Gastrocnemius medialis (tissue), 4 donors: ENCODE results near the gene BORCS6. TPM values are rescaled to one million over a fixed set of nuclear protein-coding genes. Genes with fewer than 3 reads are reported as not detected.

ENCODE experiments used
- ATAC-seq, 2 donors: fragments of 150-250 bp; one replicate each; pipeline ENCODE4 v1.9.1; 2016
- DNase-seq, 2 donors: peaks; one replicate each; pipeline ENCODE4 v3.0.0-alpha.2; 2019
- H3K27ac ChIP-seq, 4 donors: fragments of 200-600 bp; sonication (generic); 1 replicate in 1 of 4; 2 replicates in 3 of 4; pipeline ENCODE4 v1.5.1; 2016 to 2018; ENCODE audit warnings: mild to moderate bottlenecking in 2 of 4, moderate library complexity in 1 of 4
- H3K27me3 ChIP-seq, 3 donors: fragments of 200-600 bp; sonication (generic) in 2 of 3; 1 replicate in 1 of 3; 2 replicates in 2 of 3; pipeline versions ENCODE4 v1.5.1 to v1.6.0; 2016 to 2019; ENCODE audit warnings: mild to moderate bottlenecking in 1 of 3, moderate library complexity in 1 of 3
- H3K36me3 ChIP-seq, 2 donors: fragments of 200-600 bp; sonication (generic) in 1 of 2; one replicate each; pipeline ENCODE4 v1.5.1; 2017 to 2018
- H3K4me1 ChIP-seq, 2 donors: fragments of 200-600 bp; sonication (generic) in 1 of 2; one replicate each; pipeline ENCODE4 v1.5.1; 2016 to 2017; ENCODE audit warnings: mild to moderate bottlenecking in 2 of 2
- H3K4me3 ChIP-seq, 4 donors: fragments of 200-600 bp; sonication (generic) in 3 of 4; 1 replicate in 1 of 4; 2 replicates in 3 of 4; pipeline ENCODE4 v1.5.1; 2016 to 2019; ENCODE audit warnings: mild to moderate bottlenecking in 2 of 4
- H3K9me3 ChIP-seq, 3 donors: fragments of 200-600 bp; sonication (generic) in 2 of 3; 1 replicate in 1 of 3; 2 replicates in 2 of 3; pipeline ENCODE4 v1.5.1; 2016 to 2019
- CTCF ChIP-seq, 5 experiments: fragments of 450-650 bp in 3 of 5; fragments of 200-600 bp in 2 of 5; sonication (generic) in 2 of 5; IDR thresholded peaks in 4 of 5; conservative IDR thresholded peaks in 1 of 5; 1 replicate in 4 of 5; 2 replicates in 1 of 5; pipeline ENCODE4 v1.5.1; 2016 to 2019; ENCODE audit warnings: antibody characterized with exemption in 5 of 5, mild to moderate bottlenecking in 3 of 5, moderate library complexity in 3 of 5
- POLR2A ChIP-seq, 2 donors: fragments of 450-650 bp; IDR thresholded peaks; one replicate each; pipeline ENCODE4 v1.6.1; 2017; ENCODE audit warnings: antibody characterized with exemption in 2 of 2, mild to moderate bottlenecking in 2 of 2, moderate library complexity in 2 of 2
- in situ Hi-C, 4 donors: fragments of 200-750 bp; cut with MboI; loops; one replicate each; pipeline versions ENCODE4 v1.15.0 to v1.8.0; 2017; ENCODE audit warnings: low sequenced_read_pairs in 4 of 4
- intact Hi-C: fragments of 100-400 bp; cut with DNase I; formaldehyde crosslinking; loops from one replicate; pipeline ENCODE4 v1.15.1; 2023; ENCODE audit warnings: low total_unique reads
- total RNA-seq, 4 donors: library from RNA; depleted of rRNA; stranded (reverse); fragments of >200 nt; gene quantifications; one replicate each; pipeline versions ENCODE4 v1.1.0 to v1.2.3, GENCODE V29; 2016

The BORCS6 gene
- total RNA-seq, 4 donors from 2014 or later = 16.2 to 34.5 (median 26.2) TPM

GRCh38 chr17:8225813-8226535 lies 36.0 kb upstream of the BORCS6 start:
- ATAC-seq (no peak), DNase-seq (no peak)
- peaks cover 0 to 35% of the 10 kb centered on the region in 2 donors for H3K36me3 ChIP-seq
- intact Hi-C loops = no loop called here
- TF ChIP-seq POLR2A (IDR thresholded peaks at IDR 0.05) (no peak), CTCF (IDR thresholded peaks at IDR 0.05 in 4 of 5, conservative IDR thresholded peaks at IDR 0.05 in 1 of 5) (no peak)
- in situ Hi-C loops = loop anchor here in 1 of 4 donors (10.0 kb wide), 1 partner anchor 69 kb away; the partner anchor contains the start of gene SLC25A35
- no peaks in the 10 kb centered on the region for H3K9me3 ChIP-seq
- peak overlapping the region in 3 of 4 donors; percentile 8 to 36 (median 26) for H3K4me3 ChIP-seq
- peak overlapping the region; percentile 58 to 74 (median 62) for H3K27ac ChIP-seq
- H3K4me1 ChIP-seq = peaks cover 11% of the 10 kb centered on the region in 2 donors
- no peaks in the 10 kb centered on the region for H3K27me3 ChIP-seq

DNA sequence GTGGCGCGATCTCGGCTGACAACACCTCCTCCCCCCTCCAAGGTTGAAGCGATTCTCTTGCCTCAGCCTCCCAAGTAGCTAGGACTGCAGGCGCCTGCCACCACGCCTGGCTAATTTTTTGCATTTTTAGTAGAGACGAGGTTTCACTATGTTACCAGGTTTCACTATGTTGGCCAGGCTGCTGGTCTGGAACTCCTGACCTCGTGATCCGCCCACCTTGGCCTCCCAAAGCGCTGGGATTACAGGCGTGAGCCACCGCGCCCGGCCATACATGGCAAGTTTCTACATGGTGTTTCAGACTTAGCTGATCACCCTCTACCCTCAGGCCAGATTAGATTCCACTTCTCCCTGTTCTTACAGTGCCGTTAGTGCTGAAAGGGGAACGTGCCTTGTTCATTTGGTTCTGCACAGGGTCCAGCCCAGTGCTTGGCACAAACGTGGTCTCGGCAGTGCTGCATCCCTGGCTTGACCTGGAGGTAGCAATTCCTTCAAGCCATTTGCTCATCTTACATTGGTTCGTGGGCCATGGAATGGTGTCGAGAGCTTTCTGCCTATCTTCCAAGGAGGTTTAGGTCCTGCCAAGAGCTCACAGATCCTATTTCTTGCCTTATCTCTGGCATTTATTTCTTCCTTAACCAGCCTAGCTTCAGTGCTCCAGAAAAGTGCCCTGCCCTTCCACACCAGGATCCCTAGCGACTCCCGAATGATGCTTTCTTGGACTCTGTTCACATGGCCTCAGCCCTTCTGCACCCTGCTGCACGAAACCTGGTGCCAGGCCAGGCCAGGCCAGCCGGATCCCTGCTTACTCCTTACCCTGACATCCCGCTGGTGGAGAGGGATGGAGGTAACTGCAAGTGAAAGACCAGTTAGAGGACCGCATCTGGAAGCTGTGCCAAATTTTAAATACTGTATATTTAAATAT lies 35.2 kb upstream of the BORCS6 start:
- in situ Hi-C loops (loop anchor here in 2 of 4 donors (5.0 to 10.0 kb wide), 2 partner anchors 38 to 70 kb away; partner anchors contain the start of gene SLC25A35 (in 1 of the 2)), intact Hi-C loops (loop anchor here (5.0 kb wide), 1 partner anchor 212 kb away; the partner anchor contains the start of gene NDEL1)
- Histone ChIP-seq H3K9me3 (no peaks in the 10 kb centered on the region), H3K27ac (peak overlapping the region in 1 of 4 donors; percentile 95), H3K4me3 (no peak overlapping the region), H3K4me1 (peaks cover 11 to 13% of the 10 kb centered on the region in 2 donors), H3K27me3 (no peaks in the 10 kb centered on the region), H3K36me3 (peaks cover 0 to 27% of the 10 kb centered on the region in 2 donors)
- TF ChIP-seq CTCF (IDR thresholded peaks at IDR 0.05 in 4 of 5, conservative IDR thresholded peaks at IDR 0.05 in 1 of 5) (no peak), POLR2A (IDR thresholded peaks at IDR 0.05) (no peak)
- ATAC-seq (no peak), DNase-seq (no peak)

DNA sequence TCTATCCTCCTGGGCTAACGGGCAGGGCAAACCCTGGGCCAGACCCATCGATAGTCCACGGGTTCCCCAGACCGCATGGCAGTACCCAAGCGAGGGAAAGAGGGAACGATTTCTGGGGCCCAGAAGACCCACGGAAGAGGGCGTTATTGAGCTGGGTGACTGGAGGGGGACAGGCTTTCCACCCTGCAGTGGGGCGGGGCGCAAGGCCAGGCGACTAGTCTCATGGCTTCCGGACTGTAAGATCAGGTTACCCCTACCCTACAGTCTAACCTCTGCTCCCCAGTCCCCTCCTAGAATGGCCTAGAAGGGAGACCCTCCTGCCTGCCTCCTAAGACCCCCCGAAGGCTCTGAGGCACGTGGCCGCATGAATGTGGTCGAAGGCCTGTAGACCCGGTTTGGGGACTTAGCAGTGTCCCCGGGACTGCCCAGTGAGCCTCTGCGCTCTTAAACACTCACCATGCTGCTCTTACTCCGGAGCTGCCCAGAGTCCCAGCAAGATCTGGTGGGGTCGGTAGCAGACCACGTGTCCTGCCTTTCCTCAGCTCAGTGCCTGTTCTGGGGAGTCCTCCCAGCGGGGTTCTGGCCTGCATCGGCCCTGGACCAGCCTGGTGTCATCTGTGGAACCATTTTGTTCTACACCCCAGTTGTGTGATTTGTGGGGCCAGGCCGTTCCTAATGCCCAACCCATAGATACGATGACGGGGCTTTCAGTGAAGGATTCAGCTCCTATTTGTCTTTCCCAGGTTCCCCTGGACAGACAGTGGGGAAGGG lies 33.6 kb upstream of the BORCS6 start:
- intact Hi-C loops = loop anchor here (2.0 to 5.0 kb wide), 3 partner anchors 61 to 214 kb away; partner anchors contain the start of genes NDEL1, RANGRF and VAMP2
- no peaks in the 10 kb centered on the region for H3K27me3 ChIP-seq
- H3K27ac ChIP-seq = peak overlapping the region; percentile 89 to 99 (median 94)
- peaks cover 11 to 13% of the 10 kb centered on the region in 2 donors for H3K4me1 ChIP-seq
- no peak for TF ChIP-seq POLR2A (IDR thresholded peaks at IDR 0.05)
- TF ChIP-seq CTCF (IDR thresholded peaks at IDR 0.05 in 4 of 5, conservative IDR thresholded peaks at IDR 0.05 in 1 of 5) = no peak
- ATAC-seq (peak; percentile 26 to 30), DNase-seq (peak; percentile 54 to 77)
- H3K9me3 ChIP-seq = no peaks in the 10 kb centered on the region
- H3K36me3 ChIP-seq = peaks cover 0 to 10% of the 10 kb centered on the region in 2 donors
- peak overlapping the region; percentile 64 to 91 (median 67) for H3K4me3 ChIP-seq
- in situ Hi-C loops = loop anchor here in 2 of 4 donors (5.0 to 10.0 kb wide), 2 partner anchors 36 to 71 kb away; partner anchors contain the start of gene SLC25A35 (in 1 of the 2)
